Heart left ventricle (tissue), 16 donors: ENCODE results near the gene ASF1B. TPM values are rescaled to one million over a fixed set of nuclear protein-coding genes. Genes with fewer than 3 reads are reported as not detected.

ENCODE experiments used
- ATAC-seq, 4 donors: fragments of 200-7000 bp; cut with Tn5 transposase; one replicate each; pipeline ENCODE4 v1.9.1; 2020 to 2022; ENCODE audit warnings: moderate library complexity in 4 of 4, mild to moderate bottlenecking in 3 of 4, moderate number of reproducible peaks in 1 of 4
- DNase-seq, 5 donors: peaks; one replicate each; pipeline ENCODE4 v3.0.0-alpha.2; 2020
- H3K27ac ChIP-seq, 12 donors: fragments of 200-600 bp; sonication (generic) in 4 of 12; one replicate each; pipeline versions ENCODE4 v1.5.0 to v1.8.0; 2016 to 2022; ENCODE audit warnings: mild to moderate bottlenecking in 2 of 12
- H3K27me3 ChIP-seq, 9 donors: fragments of 200-600 bp; sonication (generic) in 2 of 9; one replicate each; pipeline versions ENCODE4 v1.5.1 to v1.8.0; 2016 to 2022; ENCODE audit warnings: mild to moderate bottlenecking in 3 of 9
- H3K36me3 ChIP-seq, 9 donors: fragments of 200-600 bp; sonication (generic) in 2 of 9; one replicate each; pipeline versions ENCODE4 v1.5.0 to v1.8.0; 2018 to 2022; ENCODE audit warnings: mild to moderate bottlenecking in 2 of 9
- H3K4me1 ChIP-seq, 12 donors: fragments of 200-600 bp; sonication (generic) in 4 of 12; one replicate each; pipeline versions ENCODE4 v1.5.0 to v1.8.0; 2016 to 2022; ENCODE audit warnings: mild to moderate bottlenecking in 3 of 12
- H3K4me3 ChIP-seq, 12 donors: fragments of 200-600 bp; sonication (generic) in 4 of 12; one replicate each; pipeline versions ENCODE4 v1.5.0 to v1.8.0; 2017 to 2022; ENCODE audit warnings: mild to moderate bottlenecking in 9 of 12, moderate library complexity in 4 of 12
- H3K9me3 ChIP-seq, 12 donors: fragments of 200-600 bp; sonication (generic) in 4 of 12; one replicate each; pipeline versions ENCODE4 v1.5.0 to v1.8.0; 2016 to 2022; ENCODE audit warnings: mild to moderate bottlenecking in 1 of 12
- POLR2A ChIP-seq, 2 donors: fragments of 450-650 bp; IDR thresholded peaks; one replicate each; pipeline ENCODE4 v1.6.1; 2017; ENCODE audit warnings: antibody characterized with exemption in 2 of 2, mild to moderate bottlenecking in 2 of 2, moderate library complexity in 2 of 2
- WGBS, 4 donors: extraction: QIAGEN DNeasy Blood & Tissue Kit in 2 of 4; methylation state at CpG; one replicate each; pipeline versions ENCODE4 v1.1.5 to v1.1.7; 2013 to 2018; 5-methylcytosine and 5-hydroxymethylcytosine counted together
- intact Hi-C, 10 donors: fragments of 100-400 bp; cut with DNase I; formaldehyde crosslinking; loops; one replicate each; pipeline versions ENCODE4 v1.11.1 to v1.14.2; 2022
- polyA plus RNA-seq, 2 donors: library from polyadenylated mRNA; stranded (reverse); fragments of 200-250 nt; gene quantifications; one replicate each; pipeline ENCODE4 v1.2.3, GENCODE V29; 2013
- total RNA-seq, 9 donors: library from RNA; depleted of rRNA in 2 of 9; stranded (reverse); fragments of >200 nt in 2 of 9; fragmentation: NEBNext Ultra II Directional in 3 of 9; extraction: Animal tissue kit (Norgen Biotek cat#: 25700) in 3 of 9; gene quantifications; one replicate each; pipeline versions ENCODE4 v1.1.0 to v1.2.4, GENCODE V29; 2016 to 2023
- TF ChIP-seq, protein P1 (sequence below), 12 donors: fragments of 200-600 bp; sonication (generic) in 4 of 12; IDR thresholded peaks; one replicate each; pipeline versions ENCODE4 v1.5.0 to v1.8.0; 2018 to 2022; ENCODE audit warnings: antibody characterized with exemption in 12 of 12, mild to moderate bottlenecking in 5 of 12
- donor health status: ischemic (EF 13 %, LVEDD 7.1; RV severe dilation, severe dysfunction).
- donor health status: healthy with polysubstance abuse.
- donor health status: DM: no; HTN: yes; CAD: no.
- donor health status: DM: no; HTN: no; CAD: no.
- donor health status: ischemic (EF 25% LVEDD 6.9; RV normal size, moderate dysfunction).
- donor health status: ischemic (EF 25% LVEDD 5.7; RV mildly dilated, moderate dysfunction).
- donor health status: healthy.
- donor health status: DM: yes; HTN: yes; CAD: no.
- donor health status: ischemic (EF 35%, LVEDD 5.7; RV mildly dilated, moderate dysfunction).
- donor health status: nonischemic (EF 11% LVEDD 7.7; RV severe dilation, severe dysfunction).
- donor health status: DM: yes; HTN: yes; CAD: no.
- donor health status: PGD.
- donor health status: ischemic (EF 29% LVEDD 5.4; RV normal size, mild dysfunction).
- donor health status: nonischemic (EF 23%, LVEDD 6.1; RV moderate dilation, normal function).

The ASF1B gene
- total and polyA plus RNA-seq, 11 donors, result 0.19 to 7.0 (median 0.91) TPM

- no peak overlapping the region for H3K27ac ChIP-seq
- no peak overlapping the region for H3K4me3 ChIP-seq
- peaks cover 0 to 12% (median 0%) of the 10 kb centered on the region in 9 donors for H3K36me3 ChIP-seq
- DNase-seq (no peak), ATAC-seq (no peak)
- TF ChIP-seq, protein P1, sequence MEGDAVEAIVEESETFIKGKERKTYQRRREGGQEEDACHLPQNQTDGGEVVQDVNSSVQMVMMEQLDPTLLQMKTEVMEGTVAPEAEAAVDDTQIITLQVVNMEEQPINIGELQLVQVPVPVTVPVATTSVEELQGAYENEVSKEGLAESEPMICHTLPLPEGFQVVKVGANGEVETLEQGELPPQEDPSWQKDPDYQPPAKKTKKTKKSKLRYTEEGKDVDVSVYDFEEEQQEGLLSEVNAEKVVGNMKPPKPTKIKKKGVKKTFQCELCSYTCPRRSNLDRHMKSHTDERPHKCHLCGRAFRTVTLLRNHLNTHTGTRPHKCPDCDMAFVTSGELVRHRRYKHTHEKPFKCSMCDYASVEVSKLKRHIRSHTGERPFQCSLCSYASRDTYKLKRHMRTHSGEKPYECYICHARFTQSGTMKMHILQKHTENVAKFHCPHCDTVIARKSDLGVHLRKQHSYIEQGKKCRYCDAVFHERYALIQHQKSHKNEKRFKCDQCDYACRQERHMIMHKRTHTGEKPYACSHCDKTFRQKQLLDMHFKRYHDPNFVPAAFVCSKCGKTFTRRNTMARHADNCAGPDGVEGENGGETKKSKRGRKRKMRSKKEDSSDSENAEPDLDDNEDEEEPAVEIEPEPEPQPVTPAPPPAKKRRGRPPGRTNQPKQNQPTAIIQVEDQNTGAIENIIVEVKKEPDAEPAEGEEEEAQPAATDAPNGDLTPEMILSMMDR (IDR thresholded peaks at IDR 0.05), result no peak
- TF ChIP-seq POLR2A (IDR thresholded peaks at IDR 0.05), result no peak
- H3K4me1 ChIP-seq, result peaks cover 0 to 23% (median 13%) of the 10 kb centered on the region in 12 donors
- H3K27me3 ChIP-seq, result no peaks in the 10 kb centered on the region
- H3K9me3 ChIP-seq, result no peaks in the 10 kb centered on the region
- intact Hi-C loops, result no loop called here
- 68 to 83% (median 78%) methylated on average over 9 to 11 of the region's 11 CpGs for WGBS, 4 donors
Measured at GRCh38 chr19:14164082-14164481, 27.7 kb upstream of the ASF1B start.

DNA sequence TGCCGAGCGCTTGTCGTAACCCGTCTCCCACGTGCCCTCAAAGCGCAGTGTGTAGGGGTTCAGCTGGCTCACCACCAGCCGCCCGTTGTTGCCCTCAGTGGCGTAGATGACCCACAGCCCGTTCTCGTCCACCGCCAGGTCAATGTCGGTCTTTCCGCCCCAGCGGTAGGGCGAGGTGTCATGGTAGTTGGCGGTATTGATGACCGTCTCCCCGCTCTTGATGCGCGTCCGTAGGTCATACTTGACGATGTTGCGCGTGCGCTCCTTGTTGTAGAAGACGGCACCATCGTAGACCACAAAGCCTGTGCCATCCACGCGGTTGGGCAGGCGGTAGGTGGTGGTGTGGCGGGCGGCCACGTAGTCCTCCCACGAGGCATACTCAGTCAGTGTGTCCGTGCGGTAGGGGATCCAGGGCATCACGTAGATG, 26.5 kb upstream of the ASF1B start:
- TF ChIP-seq POLR2A (IDR thresholded peaks at IDR 0.05), result no peak
- TF ChIP-seq, protein P1 (IDR thresholded peaks at IDR 0.05), result no peak

DNA sequence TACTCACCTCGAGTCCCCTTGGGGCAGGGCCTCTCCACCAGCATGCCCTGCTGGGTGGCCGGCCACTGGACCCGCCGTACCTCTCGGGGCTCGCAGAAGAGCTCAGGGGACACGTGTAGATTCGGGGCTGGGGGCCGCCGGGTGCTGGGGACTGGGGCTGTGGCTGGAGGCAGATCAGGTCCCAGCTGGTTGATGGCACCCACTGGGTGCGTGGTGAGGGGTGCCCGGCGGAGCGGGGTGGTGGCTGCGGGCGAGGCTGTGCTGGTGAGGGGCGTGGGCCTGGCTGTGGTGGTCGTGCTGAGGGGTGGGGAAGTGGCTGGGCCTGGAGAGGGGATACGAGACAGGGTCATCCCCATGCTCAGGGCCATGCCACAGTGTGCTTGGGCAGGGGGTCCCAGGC, 24.9 kb upstream of the ASF1B start:
- intact Hi-C loops, result no loop called here
- H3K4me3 ChIP-seq, result no peak overlapping the region
- ATAC-seq, result no peak
- H3K27ac ChIP-seq, result no peak overlapping the region
- peaks cover 0 to 37% (median 19%) of the 10 kb centered on the region in 9 donors for H3K36me3 ChIP-seq
- DNase-seq, result no peak
- 80 to 96% (median 95%) methylated on average over 1 to 19 of the region's 19 CpGs for WGBS, 4 donors
- TF ChIP-seq, protein P1 (IDR thresholded peaks at IDR 0.05), result no peak
- no peak for TF ChIP-seq POLR2A (IDR thresholded peaks at IDR 0.05)
- no peaks in the 10 kb centered on the region for H3K9me3 ChIP-seq
- H3K27me3 ChIP-seq, result no peaks in the 10 kb centered on the region
- peaks cover 0 to 5% (median under 1%) of the 10 kb centered on the region in 12 donors for H3K4me1 ChIP-seq

More for the DNA sequence above, 26.5 kb upstream of the ASF1B start:
- Histone ChIP-seq H3K4me1 (peaks cover 0 to 21% (median 13%) of the 10 kb centered on the region in 12 donors), H3K27me3 (no peaks in the 10 kb centered on the region), H3K4me3 (no peak overlapping the region), H3K9me3 (no peaks in the 10 kb centered on the region), H3K27ac (no peak overlapping the region), H3K36me3 (peaks cover 0 to 22% (median 5%) of the 10 kb centered on the region in 9 donors)
- WGBS, 4 donors, result 97 to 98% (median 98%) methylated on average over 38 of the region's 38 CpGs
- ATAC-seq (no peak), DNase-seq (no peak)
- intact Hi-C loops, result no loop called here

DNA sequence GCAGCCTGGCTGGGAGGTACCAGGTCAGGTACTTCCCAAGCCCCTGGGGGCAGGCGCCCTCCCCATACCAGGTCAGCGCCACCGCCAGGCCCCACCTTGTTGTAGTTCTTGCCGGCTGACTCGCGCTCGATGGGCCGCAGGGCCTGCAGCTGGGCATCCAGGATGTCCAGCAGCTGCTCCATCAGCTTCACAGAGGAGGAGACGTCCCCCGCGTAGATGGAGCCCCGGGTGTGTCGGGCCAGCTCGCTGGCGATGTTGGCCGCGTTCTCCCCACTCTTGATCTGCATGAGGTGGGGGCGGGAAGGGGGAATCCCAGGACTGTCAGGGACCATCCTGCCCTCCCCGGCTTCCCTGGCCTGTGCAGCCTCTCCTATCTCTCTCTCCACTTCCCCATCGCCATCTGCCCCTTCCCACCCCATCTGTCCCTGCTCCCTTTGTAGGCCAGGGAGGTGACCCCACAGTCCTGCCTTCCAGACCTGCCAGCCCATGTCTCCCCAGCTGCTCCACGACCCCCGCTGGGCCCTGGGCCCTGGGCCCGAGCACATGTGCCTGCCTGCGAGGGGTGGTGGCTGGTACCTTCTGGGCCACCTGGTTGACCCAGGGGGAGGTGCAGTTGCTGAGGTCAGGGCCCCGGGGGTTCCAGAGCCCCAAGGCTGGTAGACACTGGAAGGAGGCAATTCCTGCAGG, 23.8 kb upstream of the ASF1B start:
- H3K36me3 ChIP-seq, result peaks cover 0 to 48% (median 27%) of the 10 kb centered on the region in 9 donors
- no peak overlapping the region for H3K27ac ChIP-seq
- no peaks in the 10 kb centered on the region for H3K27me3 ChIP-seq
- ATAC-seq (no peak), DNase-seq (no peak)
- intact Hi-C loops, result no loop called here
- H3K9me3 ChIP-seq, result no peaks in the 10 kb centered on the region
- H3K4me3 ChIP-seq, result no peak overlapping the region
- no peaks in the 10 kb centered on the region for H3K4me1 ChIP-seq
- no peak for TF ChIP-seq POLR2A (IDR thresholded peaks at IDR 0.05)
- TF ChIP-seq, protein P1 (IDR thresholded peaks at IDR 0.05), result no peak
- 90 to 92% (median 91%) methylated on average over 23 to 25 of the region's 25 CpGs for WGBS, 4 donors
